IPS-18a (cell line): ENCODE results near the gene KLHL7.
"Not testable (repeated sequence)": the region's sequence is repeated elsewhere in the genome, so short reads cannot be mapped to it uniquely, and the experiment has no call there.

Source experiments
- H3K27ac ChIP-seq: one replicate; pipeline ENCODE4 v1.5.1; 2013; ENCODE audit warnings: low read length
- H3K27me3 ChIP-seq: one replicate; pipeline ENCODE4 v1.6.1; 2013; ENCODE audit warnings: mild to moderate bottlenecking, low read length; ENCODE audit not compliant: control insufficient read depth, insufficient read depth
- H3K36me3 ChIP-seq: one replicate; pipeline ENCODE4 v1.6.1; 2013; ENCODE audit warnings: low read depth, low read length; ENCODE audit not compliant: control insufficient read depth
- H3K4me1 ChIP-seq: one replicate; pipeline ENCODE4 v1.6.1; 2013; ENCODE audit warnings: low read depth, low read length; ENCODE audit not compliant: control insufficient read depth
- H3K4me3 ChIP-seq: one replicate; pipeline ENCODE4 v1.5.1; 2013; ENCODE audit warnings: low read length
- H3K9ac ChIP-seq: one replicate; pipeline ENCODE4 v1.6.1; 2013; ENCODE audit warnings: mild to moderate bottlenecking, low read length, moderate library complexity
- H3K9me3 ChIP-seq: one replicate; pipeline ENCODE4 v1.6.1; 2013; ENCODE audit warnings: low read depth, low read length; ENCODE audit not compliant: control insufficient read depth

The KLHL7 gene

DNA sequence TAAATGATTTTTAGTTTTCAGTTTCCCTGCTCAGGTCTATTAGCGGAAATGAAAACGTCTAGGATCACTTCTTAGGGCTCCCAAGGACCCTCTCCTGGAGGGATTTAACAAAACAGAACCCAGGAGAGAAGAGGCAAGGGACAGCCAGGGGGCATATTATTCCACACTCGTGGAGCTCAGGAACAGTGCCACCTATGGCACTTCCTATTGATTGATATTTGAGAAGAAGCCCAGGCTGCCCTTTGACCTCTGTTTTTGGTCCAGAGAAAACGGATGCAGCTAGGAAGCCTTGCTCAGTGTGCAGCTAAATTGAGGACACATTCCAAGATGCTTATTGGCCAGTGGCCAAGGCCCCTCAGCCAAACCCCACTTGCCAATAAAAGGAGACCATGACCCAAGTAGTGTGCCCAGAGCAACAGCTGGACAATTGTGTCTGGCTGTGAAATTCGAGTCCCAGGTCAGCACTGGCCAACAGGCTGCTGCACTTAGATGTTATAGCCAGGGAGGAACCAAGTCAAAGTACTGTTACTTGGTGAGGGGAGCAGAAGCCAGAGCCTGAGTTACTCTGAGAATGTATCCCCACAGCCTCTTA lies 117.0 kb downstream of the KLHL7 start:
- no peaks in the 10 kb centered on the region for H3K36me3 ChIP-seq
- H3K9ac ChIP-seq = no peak overlapping the region
- no peak overlapping the region for H3K4me3 ChIP-seq
- no peak overlapping the region for H3K27ac ChIP-seq
- H3K27me3 ChIP-seq = no peaks in the 10 kb centered on the region
- peaks cover 11% of the 10 kb centered on the region for H3K4me1 ChIP-seq
- H3K9me3 ChIP-seq = no peaks in the 10 kb centered on the region

- H3K27me3 ChIP-seq, H3K4me3 ChIP-seq, H3K36me3 ChIP-seq, H3K9me3 ChIP-seq, H3K27ac ChIP-seq, H3K9ac ChIP-seq: not testable (repeated sequence)
- H3K4me1 ChIP-seq = peaks cover 11% of the 10 kb centered on the region
Observed at GRCh38 chr7:23224364-23224763, 118.8 kb downstream of the KLHL7 start.

DNA sequence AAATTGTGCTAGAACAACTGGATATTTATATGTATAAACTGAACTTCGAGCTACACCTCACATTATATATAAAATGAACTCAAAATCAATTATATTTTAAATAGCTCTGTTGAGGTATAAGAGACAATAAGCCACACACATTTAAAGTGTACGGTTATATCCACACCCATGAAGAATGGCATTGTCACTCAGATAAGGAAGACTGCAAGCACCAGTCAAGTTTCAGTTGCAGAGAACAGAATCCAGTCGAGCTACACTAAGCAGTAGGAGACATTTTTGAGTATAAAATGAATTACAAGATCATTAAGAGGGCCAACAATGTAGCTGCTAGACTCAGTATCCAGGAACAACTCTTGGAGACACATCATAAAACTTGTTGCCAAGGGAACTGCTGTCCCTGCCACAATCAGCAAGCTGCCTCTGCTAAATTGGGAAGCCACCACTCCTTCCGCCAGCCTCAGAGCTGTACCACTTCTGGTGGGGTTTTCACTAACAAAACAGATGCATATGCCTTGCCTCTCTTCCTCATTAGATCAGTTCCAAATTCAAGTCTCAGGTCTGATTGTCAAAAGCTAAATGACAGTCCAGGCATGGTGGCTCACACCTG lies 121.4 kb downstream of the KLHL7 start:
- H3K4me3 ChIP-seq = no peak overlapping the region
- no peak overlapping the region for H3K27ac ChIP-seq
- H3K36me3 ChIP-seq = no peaks in the 10 kb centered on the region
- no peaks in the 10 kb centered on the region for H3K4me1 ChIP-seq
- H3K27me3 ChIP-seq = no peaks in the 10 kb centered on the region
- H3K9me3 ChIP-seq = no peaks in the 10 kb centered on the region
- H3K9ac ChIP-seq = no peak overlapping the region
